ENCODE results near the gene RNASET2. TPM values are rescaled to one million over a fixed set of nuclear protein-coding genes. Genes with fewer than 3 reads are reported as not detected.

RNASET2 gene
- total RNA-seq, 4 donors from 2014 or later: 29.1 to 56.7 (median 41.2) TPM

DNA sequence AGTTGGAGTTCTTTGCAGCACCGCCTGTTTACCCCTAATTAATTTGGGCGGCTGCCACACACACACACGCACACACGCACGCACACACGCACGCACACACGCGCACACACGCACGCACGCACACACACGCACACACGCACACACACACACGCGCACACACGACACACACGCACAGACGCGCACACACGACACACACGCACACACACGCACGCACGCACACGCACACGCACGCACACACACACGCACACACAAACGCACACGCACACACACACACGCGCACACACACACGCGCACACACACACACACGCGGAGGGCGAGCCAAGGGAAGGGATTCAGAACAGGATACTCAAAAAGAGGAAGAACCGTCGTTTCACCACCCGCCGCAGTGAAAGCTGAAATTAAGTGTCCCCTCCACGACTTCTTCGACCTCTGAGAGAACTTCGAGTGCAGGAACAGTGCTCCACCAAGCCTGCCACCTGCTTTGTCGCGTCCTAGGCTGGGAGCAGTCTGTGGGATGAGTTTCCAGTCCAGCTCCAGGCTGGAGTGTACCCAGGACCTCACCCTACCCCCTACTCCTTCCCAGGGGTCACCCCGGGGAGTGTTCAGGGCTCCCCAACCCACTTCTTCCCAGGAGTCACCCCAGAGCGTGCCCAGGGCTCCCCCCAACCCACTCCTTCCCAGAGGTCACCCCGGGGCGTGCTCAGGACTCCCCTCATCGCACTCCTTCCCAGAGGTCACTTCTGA is 1.1 kb downstream of the RNASET2 start:
- TF ChIP-seq, protein P1, sequence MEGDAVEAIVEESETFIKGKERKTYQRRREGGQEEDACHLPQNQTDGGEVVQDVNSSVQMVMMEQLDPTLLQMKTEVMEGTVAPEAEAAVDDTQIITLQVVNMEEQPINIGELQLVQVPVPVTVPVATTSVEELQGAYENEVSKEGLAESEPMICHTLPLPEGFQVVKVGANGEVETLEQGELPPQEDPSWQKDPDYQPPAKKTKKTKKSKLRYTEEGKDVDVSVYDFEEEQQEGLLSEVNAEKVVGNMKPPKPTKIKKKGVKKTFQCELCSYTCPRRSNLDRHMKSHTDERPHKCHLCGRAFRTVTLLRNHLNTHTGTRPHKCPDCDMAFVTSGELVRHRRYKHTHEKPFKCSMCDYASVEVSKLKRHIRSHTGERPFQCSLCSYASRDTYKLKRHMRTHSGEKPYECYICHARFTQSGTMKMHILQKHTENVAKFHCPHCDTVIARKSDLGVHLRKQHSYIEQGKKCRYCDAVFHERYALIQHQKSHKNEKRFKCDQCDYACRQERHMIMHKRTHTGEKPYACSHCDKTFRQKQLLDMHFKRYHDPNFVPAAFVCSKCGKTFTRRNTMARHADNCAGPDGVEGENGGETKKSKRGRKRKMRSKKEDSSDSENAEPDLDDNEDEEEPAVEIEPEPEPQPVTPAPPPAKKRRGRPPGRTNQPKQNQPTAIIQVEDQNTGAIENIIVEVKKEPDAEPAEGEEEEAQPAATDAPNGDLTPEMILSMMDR (IDR thresholded peaks at IDR 0.05): no peak
- TF ChIP-seq POLR2A (IDR thresholded peaks at IDR 0.05): no peak
- Histone ChIP-seq H3K36me3 (peaks cover 0 to 12% (median 0%) of the 10 kb centered on the region in 3 donors), H3K9me3 (no peaks in the 10 kb centered on the region), H3K4me3 (peak overlapping the region; percentile 64 to 95 (median 94)), H3K27ac (peak overlapping the region; percentile 85 to 93 (median 88)), H3K27me3 (no peaks in the 10 kb centered on the region), H3K4me1 (peaks cover 7 to 59% (median 12%) of the 10 kb centered on the region in 3 donors)
- DNase-seq: peak; percentile 37
- intact Hi-C loops (cut with DNase I): no loop called here
- WGBS, 2 donors: 24 to 28% methylated on average over 14 to 42 of the region's 52 CpGs

DNA sequence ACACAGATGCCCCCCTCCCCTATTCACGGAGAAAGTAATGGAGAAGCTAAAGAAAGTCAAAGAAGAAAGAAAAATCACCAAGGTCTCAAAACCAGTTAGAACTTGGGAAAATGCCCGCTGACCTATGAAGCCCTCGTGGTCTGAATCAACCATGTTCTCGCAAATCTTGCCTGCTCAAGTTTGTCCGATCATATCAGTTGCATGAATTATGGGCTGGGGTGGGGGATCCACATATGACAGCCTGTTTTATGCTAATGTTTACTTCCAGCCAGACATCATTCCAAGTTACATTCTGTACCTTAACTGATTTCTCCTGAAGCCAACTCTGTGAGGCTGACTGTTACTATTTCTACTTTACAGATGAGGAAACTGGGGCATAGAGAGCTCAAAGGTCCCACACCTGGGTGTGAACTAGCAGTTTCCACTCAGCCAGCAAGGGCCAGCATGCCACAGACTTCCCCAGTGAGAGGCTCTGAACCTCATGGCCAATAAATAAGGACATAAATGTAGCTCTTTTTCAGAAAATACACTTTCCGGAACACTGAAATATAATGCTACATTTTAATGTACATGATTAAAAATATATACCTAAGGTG is 2.1 kb downstream of the RNASET2 start:
- intact Hi-C loops (cut with DNase I): no loop called here
- no peak for DNase-seq
- no peaks in the 10 kb centered on the region for H3K9me3 ChIP-seq
- H3K4me1 ChIP-seq: peaks cover 10 to 60% (median 21%) of the 10 kb centered on the region in 3 donors
- no peak overlapping the region for H3K4me3 ChIP-seq
- 82 to 90% methylated on average over 6 of the region's 6 CpGs for WGBS, 2 donors
- no peak overlapping the region for H3K27ac ChIP-seq
- H3K27me3 ChIP-seq: no peaks in the 10 kb centered on the region
- peaks cover 0 to 12% (median 0%) of the 10 kb centered on the region in 3 donors for H3K36me3 ChIP-seq
- TF ChIP-seq, protein P1 (IDR thresholded peaks at IDR 0.05): no peak

DNA sequence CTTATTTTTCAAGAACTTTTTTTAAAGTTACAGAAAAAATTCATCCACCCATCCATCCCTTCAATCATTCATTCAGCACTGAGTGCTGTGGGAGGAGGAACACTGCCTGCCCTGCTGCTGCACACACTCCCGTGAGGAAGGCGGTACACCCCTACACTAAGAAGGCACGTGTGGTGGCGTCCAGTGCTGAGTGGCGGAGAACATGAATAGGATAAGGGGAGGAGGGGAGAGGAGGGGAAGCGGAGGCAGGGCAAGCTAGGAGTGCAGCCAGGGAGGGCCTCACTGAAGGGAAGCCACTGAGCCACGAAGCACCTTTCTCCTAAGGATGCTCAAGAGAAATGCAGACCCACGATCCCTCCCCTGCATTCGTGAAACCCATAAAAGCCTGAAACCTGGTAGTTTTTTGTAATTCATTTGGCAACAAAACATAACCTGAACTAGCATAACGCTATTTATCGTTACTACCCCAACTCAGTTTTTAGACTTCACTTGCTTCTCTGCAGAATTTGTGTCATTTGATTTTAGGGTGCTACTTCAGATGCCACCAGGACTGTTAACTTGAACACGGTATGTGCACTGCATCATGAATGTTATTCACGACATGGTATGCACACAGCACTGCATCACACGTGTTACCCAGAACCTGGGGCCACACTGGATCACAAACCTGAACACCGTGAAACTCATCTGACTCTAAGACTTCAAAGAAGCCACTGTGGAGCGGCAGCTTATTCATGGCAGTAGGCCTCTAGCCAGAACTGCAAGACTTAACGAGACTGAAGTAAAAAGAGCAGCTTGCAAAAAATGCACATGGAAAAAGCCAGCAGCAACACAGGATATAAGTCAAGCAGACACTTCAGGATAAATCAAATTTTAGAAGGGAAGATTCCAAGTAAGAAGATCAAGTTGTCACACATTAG is 3.5 kb downstream of the RNASET2 start:
- Histone ChIP-seq H3K4me3 (no peak overlapping the region), H3K4me1 (peaks cover 10 to 54% (median 21%) of the 10 kb centered on the region in 3 donors), H3K9me3 (no peaks in the 10 kb centered on the region), H3K36me3 (peaks cover 0 to 16% (median 0%) of the 10 kb centered on the region in 3 donors), H3K27me3 (no peaks in the 10 kb centered on the region), H3K27ac (no peak overlapping the region)
- TF ChIP-seq POLR2A (IDR thresholded peaks at IDR 0.05): no peak
- TF ChIP-seq, protein P1 (IDR thresholded peaks at IDR 0.05): no peak
- WGBS, 2 donors: 64 to 69% methylated on average over 15 to 17 of the region's 17 CpGs
- no peak for DNase-seq
- intact Hi-C loops (cut with DNase I): no loop called here

DNA sequence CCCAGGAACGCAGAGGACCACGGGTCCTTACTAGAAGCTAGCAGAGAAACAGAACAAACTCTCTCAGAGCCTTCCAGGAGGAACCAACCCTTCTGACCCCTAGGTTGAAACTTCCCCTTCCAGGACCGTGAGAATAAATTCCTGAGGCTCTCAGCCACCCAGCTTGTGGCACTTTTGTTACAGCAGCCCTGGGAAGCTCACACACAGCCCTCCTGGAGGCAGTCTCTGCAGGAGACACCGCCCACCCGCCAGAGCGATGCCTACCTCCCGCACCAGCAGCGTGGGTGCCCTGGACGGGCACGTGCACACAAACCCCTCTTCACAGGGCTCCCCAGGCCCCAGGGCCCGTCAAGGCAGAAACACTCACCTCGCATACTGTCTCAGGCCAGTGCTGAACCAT is 4.2 kb downstream of the RNASET2 start:
- Histone ChIP-seq H3K27ac (no peak overlapping the region), H3K4me1 (peaks cover 10 to 47% (median 17%) of the 10 kb centered on the region in 3 donors), H3K27me3 (no peaks in the 10 kb centered on the region), H3K4me3 (no peak overlapping the region), H3K36me3 (peaks cover 0 to 23% (median 6%) of the 10 kb centered on the region in 3 donors), H3K9me3 (no peaks in the 10 kb centered on the region)
- WGBS, 2 donors: 86% methylated on average over 11 to 12 of the region's 12 CpGs
- no peak for TF ChIP-seq POLR2A (IDR thresholded peaks at IDR 0.05)
- no peak for DNase-seq
- intact Hi-C loops (cut with DNase I): no loop called here

DNA sequence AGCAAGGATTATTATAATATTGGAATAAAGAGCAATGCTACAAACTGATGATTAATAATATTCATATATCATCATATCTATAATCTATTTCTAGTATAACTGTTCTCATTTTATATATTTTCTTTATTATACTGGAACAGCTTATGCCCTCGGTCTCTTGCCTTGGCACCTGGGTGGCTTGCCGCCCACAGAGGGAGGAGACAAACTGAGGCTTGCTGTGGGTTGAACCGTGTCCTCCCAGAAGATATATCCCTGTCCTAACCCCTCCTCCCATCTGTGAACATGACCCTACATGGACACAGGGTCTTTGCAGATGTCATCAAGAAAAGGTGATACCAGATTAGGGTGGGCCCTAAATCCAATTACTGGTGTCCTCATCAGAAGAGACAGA is 4.7 kb downstream of the RNASET2 start:
- TF ChIP-seq, protein P1 (IDR thresholded peaks at IDR 0.05): no peak
- TF ChIP-seq POLR2A (IDR thresholded peaks at IDR 0.05): no peak
- H3K27ac ChIP-seq: peak overlapping the region in 1 of 4 donors; percentile 60

More for the DNA sequence above, 4.7 kb downstream of the RNASET2 start:
- H3K9me3 ChIP-seq: no peaks in the 10 kb centered on the region
- H3K27me3 ChIP-seq: no peaks in the 10 kb centered on the region
- H3K36me3 ChIP-seq: peaks cover 0 to 27% (median 7%) of the 10 kb centered on the region in 3 donors
- intact Hi-C loops (cut with DNase I): no loop called here
- no peak overlapping the region for H3K4me3 ChIP-seq
- H3K4me1 ChIP-seq: peaks cover 10 to 43% (median 17%) of the 10 kb centered on the region in 3 donors
- no peak for DNase-seq
- WGBS, 2 donors: 66 to 71% methylated on average over 3 of the region's 3 CpGs
